CD4-positive, alpha-beta T cell treated with Interleukin-2 at 100 ng/mL for 4 hours (primary cell): ENCODE data around the gene TSC22D2.

Source experiments
- DNase-seq: peaks from one replicate; pipeline ENCODE4 v3.0.0-alpha.2; 2020; ENCODE audit warnings: low spot score

TSC22D2 gene

DNA sequence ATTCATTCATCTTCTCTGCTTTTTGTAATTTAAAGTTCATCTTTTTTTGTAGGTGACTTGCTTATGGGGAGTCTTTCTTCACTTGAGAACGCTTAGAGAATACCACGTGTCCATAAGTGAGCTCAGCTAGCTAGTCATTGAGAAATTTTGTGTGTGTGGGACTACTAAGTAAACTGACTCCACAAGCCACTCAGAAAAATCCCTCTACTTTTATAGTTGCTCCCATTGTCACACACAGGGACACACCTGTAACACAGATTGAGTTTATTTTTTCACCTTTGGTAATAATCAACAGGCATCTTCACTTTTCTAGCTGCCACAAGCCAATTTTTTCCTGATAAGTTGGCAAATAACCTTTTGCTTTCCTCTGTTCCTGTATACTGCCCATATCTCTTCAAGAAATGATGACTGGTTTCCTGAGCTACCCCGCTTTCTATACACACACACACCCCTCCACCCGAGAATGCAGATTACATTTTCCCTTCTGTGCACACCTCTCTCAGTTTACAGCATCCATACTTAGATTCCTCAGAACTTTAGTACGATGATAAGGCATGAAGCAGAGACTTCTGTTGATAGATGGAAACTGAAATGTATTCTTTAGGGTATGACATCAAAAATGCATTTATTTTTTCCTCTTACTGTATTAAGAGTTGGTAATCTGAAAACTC lies 4.6 kb downstream of the TSC22D2 start:
- peak; percentile 26 for DNase-seq

- DNase-seq: no peak
Observed at GRCh38 chr3:150414258-150414657, 6.2 kb downstream of the TSC22D2 start.

DNA sequence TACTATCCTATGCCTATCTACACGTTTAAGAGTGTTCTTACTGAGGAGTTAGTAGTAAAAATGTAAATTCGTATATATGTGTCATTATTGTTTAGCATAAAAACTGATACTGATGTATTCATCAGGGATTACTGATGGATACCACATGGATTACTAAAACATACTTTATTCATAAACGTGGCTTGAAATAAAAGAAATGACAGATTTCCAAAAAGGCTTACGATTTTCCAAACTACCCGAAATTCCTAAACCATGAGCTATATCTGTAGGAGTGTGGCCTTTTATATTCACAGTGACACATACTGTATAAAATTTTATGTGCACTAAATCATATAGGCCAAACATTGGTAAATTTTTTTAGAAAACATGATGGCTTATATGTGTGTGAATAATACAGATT lies 6.9 kb downstream of the TSC22D2 start:
- DNase-seq: no peak

DNA sequence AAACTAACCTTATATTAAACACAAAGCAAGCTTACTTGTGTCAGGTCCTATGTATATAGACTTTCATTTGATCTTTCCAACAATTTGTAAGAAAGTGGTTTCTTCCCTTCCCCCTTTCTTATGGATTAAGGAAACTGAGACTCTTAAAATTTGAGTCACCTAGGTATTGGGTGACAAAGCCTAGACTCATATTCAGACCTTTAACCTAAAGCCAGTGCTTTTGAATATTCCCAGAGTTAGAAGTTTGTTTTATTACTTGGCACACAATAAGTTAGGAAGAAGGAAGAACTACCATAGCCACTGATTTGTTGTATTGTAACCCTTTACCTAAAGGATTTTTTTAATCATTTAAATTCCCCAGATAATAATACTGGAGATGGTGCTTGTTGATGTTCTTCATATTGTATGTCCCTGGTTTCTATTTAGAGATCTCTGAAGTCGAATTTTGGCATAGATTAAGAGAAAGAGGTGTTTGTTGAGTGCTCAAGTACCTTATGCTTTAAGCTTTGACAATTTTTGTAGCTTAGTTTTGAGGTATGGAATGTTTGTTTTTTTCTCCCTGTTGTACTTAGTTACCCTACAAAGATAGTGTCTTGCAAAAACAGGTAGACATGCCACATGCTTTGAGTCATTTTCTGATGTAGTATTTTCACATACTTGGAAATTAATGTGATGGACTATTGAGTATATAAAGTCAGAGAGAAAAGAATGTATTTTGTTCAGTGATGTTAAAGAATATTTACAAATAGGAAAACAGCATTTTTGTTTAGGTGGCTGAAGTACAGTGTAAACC lies 11.2 kb downstream of the TSC22D2 start:
- DNase-seq: no peak

DNA sequence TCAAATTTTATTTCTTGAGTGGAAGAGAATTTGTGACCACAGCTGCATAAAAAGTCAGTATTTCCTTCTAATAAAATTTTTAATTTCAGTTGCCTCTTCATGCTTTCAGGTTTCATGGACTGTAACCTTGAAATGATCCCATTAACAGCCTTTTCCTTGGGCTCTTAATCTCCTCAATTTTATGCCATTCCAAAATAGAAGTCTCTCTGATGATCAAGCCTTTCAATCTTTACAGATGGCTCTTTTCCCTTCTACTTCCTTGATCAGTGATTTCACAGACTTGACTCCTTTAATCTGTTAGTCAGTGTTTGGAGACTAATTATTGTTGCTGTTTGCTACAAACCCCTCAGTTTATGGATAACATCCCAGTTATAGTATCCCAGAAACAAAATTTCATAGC lies 11.9 kb downstream of the TSC22D2 start:
- no peak for DNase-seq

GRCh38 chr3:150421256-150421655 lies 13.2 kb downstream of the TSC22D2 start:
- DNase-seq: no peak

DNA sequence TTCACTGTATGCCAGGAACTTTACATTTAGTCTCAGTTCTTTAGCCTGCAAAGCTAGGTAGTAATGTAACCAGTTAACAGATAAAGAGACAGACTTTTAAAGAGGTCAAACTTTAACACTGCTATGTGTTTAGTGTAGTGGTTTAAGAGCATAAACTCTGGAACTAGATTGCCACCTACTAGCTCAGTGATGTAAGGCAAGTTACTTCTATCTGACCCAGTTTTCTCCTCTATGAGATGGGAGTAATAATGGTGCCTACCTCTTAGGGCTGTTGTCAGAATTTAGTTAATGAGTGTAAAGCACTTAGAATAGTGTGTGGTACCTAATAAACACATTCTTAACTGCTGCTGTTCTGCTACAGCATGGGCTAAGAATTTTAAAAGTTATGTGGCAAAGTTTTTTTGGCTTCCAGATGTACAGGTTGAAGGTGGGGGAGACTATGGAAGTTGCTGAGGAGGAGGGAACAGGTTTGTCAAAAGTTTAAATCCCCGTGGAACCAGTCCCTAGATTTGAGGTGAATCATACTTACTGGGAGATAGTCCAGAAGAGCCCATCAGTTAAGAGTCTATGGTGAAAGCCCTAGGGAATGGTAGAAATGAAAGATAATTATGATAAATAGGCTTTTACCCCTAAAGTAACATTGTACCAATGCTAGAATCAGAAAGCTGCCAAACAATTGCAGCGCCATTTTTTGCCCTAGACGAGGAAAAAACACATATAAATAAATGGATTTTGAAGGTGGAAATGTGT lies 13.9 kb downstream of the TSC22D2 start:
- no peak for DNase-seq

DNA sequence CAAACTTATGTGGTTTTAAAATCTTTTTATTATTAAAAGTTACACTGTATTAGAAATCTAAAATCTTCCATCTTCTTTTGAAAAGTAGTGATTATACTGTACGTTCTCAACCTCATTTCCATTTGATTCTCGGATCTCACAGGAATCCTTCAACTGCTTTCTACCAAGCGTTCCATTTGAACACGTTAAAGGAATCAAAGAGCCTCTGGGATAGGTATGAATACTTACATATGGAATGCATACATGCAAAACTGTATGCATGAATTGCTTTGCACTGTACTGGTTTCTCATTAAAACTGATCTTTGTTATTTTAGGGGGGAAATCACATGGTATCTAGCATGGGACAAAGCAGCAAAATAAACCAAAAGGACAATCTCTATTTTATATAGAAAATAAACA lies 14.8 kb downstream of the TSC22D2 start:
- no peak for DNase-seq

GRCh38 chr3:150423761-150424160 lies 15.7 kb downstream of the TSC22D2 start:
- DNase-seq: no peak

GRCh38 chr3:150426292-150426691 lies 18.2 kb downstream of the TSC22D2 start:
- no peak for DNase-seq

GRCh38 chr3:150428562-150428961 lies 20.5 kb downstream of the TSC22D2 start:
- DNase-seq: no peak

DNA sequence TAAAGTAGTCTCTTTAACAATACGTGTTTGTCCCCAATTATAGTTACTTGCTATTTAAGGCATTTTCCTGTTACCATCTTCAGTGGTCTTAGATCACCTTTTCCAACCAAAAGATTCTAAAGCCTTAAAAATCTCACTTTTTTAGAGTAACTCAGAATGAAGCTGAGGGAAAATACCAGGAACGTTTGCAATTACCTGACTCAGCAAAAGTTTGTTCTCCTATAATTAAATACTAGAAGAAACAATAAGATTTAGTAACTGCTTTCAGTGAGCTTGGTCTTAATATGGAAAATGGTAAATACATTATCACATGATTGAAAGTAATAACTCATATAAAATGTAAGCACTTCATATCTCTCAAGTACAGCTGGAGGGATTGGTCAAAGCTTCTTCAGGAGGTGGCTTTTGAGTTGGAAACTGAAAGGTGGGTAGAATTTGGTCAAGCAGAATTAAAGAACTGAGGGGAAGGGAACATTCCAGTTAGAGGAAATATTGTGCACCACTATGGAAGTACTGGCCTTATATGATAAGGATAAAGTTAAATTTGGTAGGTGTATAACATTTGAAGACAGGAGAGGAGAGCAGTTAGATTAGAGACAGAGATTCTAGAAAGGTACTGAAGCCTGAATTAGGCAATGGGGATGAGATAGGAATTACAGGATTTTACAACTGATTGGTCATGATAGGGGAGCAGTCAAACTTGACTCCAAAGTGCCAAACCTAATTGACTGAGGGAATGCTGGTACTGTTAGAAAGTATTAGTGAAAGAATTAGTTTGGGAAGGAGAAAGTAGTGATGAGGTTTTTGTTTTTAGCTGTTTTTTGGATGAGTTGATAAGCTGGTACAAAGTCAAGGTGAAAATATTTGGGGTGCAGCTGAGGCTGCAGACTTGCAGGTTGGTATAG lies 21.9 kb downstream of the TSC22D2 start:
- no peak for DNase-seq

GRCh38 chr3:150433347-150433746 lies 25.2 kb downstream of the TSC22D2 start:
- DNase-seq: no peak

- no peak for DNase-seq
Observed at GRCh38 chr3:150434234-150434633, 26.1 kb downstream of the TSC22D2 start.

GRCh38 chr3:150436161-150436560 lies 28.1 kb downstream of the TSC22D2 start:
- DNase-seq: no peak

DNA sequence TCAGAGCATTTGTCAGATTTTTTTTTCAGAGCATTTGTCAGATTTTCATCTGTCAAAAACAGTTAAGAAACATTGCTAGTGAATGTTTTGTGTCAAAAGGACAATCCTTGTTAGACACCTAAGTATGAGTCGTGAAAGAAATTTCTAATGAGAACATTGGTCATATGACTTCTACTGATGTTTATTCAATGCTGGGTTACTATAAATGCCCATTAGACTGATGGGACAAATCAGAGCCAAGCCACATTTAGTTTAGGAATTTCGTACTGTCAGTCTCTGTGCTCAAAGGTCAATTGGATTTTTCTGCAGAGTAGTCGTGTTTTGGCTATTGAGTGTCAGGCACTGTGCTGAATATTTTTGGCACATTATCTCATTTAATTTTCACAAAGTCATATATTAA lies 31.6 kb downstream of the TSC22D2 start:
- DNase-seq: no peak

DNA sequence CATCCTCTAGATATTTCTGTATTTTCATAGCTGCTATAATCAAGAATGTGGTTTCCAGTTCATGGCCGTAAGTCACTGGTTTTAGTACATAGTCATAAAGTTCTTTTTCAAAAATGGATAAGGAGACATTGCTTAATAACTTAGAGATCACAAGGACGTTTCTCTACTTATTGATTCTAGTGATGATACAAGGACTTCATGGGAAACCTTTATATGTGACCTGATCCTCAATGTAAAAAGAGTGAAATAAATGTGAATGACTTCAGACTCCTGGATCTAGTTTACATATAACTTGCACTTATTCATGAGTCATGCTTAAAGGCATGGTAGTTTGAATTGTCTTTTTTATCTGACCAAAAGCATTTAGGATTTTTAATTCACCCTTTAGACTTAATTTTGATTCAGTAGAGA lies 35.2 kb downstream of the TSC22D2 start:
- DNase-seq: no peak

GRCh38 chr3:150444371-150444770 lies 36.3 kb downstream of the TSC22D2 start:
- DNase-seq: no peak

DNA sequence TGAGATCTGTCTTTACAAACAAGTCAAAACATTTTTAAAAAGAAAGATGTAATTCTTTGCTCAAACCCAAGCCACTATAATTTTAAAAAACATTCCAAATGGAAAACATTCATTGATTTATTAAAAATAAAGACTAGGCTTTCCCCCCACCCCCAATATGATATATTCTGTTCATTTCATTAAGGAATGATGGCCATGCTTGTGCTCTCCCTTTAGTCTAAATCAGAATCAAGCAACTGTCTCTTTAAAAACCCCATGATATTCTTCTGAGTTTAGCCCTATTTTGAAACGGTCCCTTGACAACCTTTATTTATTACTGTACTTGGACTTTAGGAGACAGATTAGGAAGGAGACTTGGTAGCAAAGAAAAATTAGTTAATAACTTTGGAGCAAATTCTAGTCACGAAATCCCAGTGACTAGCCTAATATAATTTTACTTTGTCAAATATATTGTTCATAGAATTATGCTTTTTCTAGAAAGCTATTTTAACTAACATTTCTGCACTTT lies 38.4 kb downstream of the TSC22D2 start:
- DNase-seq: no peak

GRCh38 chr3:150447084-150447483 lies 39.0 kb downstream of the TSC22D2 start:
- DNase-seq: no peak

- no peak for DNase-seq
Observed at GRCh38 chr3:150447631-150448465, 39.8 kb downstream of the TSC22D2 start.
